Measurements from ENCODE around the gene RPE65. TPM values are rescaled to one million over a fixed set of nuclear protein-coding genes. Genes with fewer than 3 reads are reported as not detected.
A peak's percentile ranks its signal among the peaks of the same experiment; 100 is the strongest.
"Not testable (repeated sequence)": the region's sequence is repeated elsewhere in the genome, so short reads cannot be mapped to it uniquely, and the experiment has no call there.

Gene RPE65
- polyA plus RNA-seq (2013, experiment 1 of 2), result 0.15 TPM
- polyA plus RNA-seq (2013, experiment 2 of 2), result not detected

GRCh38 chr1:68449901-68450300 lies at the start of gene RPE65:
RPE65 (minus strand) TSS chr1:68449954; CDS start chr1:68449905, 49 bp downstream.
- Histone ChIP-seq H3K27ac (ENCODE audit: low read depth, low read length, severe bottlenecking) (no peak within 1 kb of the TSS), H3K36me3 (ENCODE audit: control insufficient read depth, insufficient read depth, low read length) (no peaks in the 10 kb centered on the region), H3K4me1 (ENCODE audit: control insufficient read depth, insufficient read depth, low read length, poor library complexity, severe bottlenecking) (no peaks in the 10 kb centered on the region), H3K9me3 (ENCODE audit: control insufficient read depth, low read length) (no peaks in the 10 kb centered on the region), H3K4me3 (ENCODE audit: extremely low read depth, insufficient read depth, low read length, poor library complexity, severe bottlenecking) (no peak within 1 kb of the TSS)
- WGBS, 2 experiments (ENCODE audit: insufficient coverage in 2 of 2), result no CpG with 5 or more reads among the region's 1 CpG

- H3K9me3 ChIP-seq (ENCODE audit: control insufficient read depth, low read length), result no peaks in the 10 kb centered on the region
- no peaks in the 10 kb centered on the region for H3K4me1 ChIP-seq (ENCODE audit: control insufficient read depth, insufficient read depth, low read length, poor library complexity, severe bottlenecking)
- H3K36me3 ChIP-seq (ENCODE audit: control insufficient read depth, insufficient read depth, low read length), result peaks cover 9% of the 10 kb centered on the region
- H3K27ac ChIP-seq (ENCODE audit: low read depth, low read length, severe bottlenecking), result no peak overlapping the region
- 0 to 29% methylated on average over 2 of the region's 3 CpGs for WGBS, 2 experiments (ENCODE audit: insufficient coverage in 2 of 2)
- H3K4me3 ChIP-seq (ENCODE audit: extremely low read depth, insufficient read depth, low read length, poor library complexity, severe bottlenecking), result peak overlapping the region; percentile 82
Observed at GRCh38 chr1:68497358-68497698, 47.6 kb upstream of the RPE65 start.

GRCh38 chr1:68496680-68497357 lies 47.1 kb upstream of the RPE65 start, which contains the start of gene DEPDC1:
DEPDC1 (minus strand) TSS chr1:68497082; CDS start chr1:68496999, 83 bp downstream.
- 1% methylated on average over 56 of the region's 64 CpGs for WGBS, 2 experiments (ENCODE audit: insufficient coverage in 2 of 2)
- Histone ChIP-seq H3K27ac (ENCODE audit: low read depth, low read length, severe bottlenecking) (peak within 1 kb of the TSS; percentile 85), H3K4me3 (ENCODE audit: extremely low read depth, insufficient read depth, low read length, poor library complexity, severe bottlenecking) (peak within 1 kb of the TSS; percentile 82), H3K9me3 (ENCODE audit: control insufficient read depth, low read length) (no peaks in the 10 kb centered on the region), H3K4me1 (ENCODE audit: control insufficient read depth, insufficient read depth, low read length, poor library complexity, severe bottlenecking) (no peaks in the 10 kb centered on the region), H3K36me3 (ENCODE audit: control insufficient read depth, insufficient read depth, low read length) (peaks cover 14% of the 10 kb centered on the region)

- 1 to 2% methylated on average over 14 to 17 of the region's 21 CpGs for WGBS, 2 experiments (ENCODE audit: insufficient coverage in 2 of 2)
- H3K4me1 ChIP-seq (ENCODE audit: control insufficient read depth, insufficient read depth, low read length, poor library complexity, severe bottlenecking), result no peaks in the 10 kb centered on the region
Observed at GRCh38 chr1:68495968-68496679, 46.4 kb upstream of the RPE65 start.

DNA sequence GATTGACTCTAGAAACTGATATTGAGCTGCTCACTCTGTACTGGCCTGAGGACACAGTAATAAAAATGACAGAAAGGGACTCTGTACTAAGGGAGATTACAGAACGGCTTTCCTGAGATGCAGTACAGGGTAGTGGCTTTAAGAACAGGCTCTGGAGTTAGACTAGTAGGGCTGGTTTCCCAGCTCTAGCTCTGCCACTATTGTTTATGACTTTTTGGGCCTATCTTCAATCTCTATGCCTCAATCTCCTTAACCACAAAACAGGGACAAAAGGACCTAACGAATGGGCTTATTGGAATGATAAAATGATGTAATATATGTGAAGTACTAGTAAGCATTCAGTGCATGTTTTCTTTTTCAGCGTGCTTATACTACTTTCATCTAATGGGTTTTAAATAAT lies 45.8 kb upstream of the RPE65 start:
- Histone ChIP-seq H3K9me3 (ENCODE audit: control insufficient read depth, low read length) (peaks cover 5% of the 10 kb centered on the region), H3K4me1 (ENCODE audit: control insufficient read depth, insufficient read depth, low read length, poor library complexity, severe bottlenecking) (no peaks in the 10 kb centered on the region), H3K4me3 (ENCODE audit: extremely low read depth, insufficient read depth, low read length, poor library complexity, severe bottlenecking) (peak overlapping the region; percentile 82), H3K36me3 (ENCODE audit: control insufficient read depth, insufficient read depth, low read length) (peaks cover 24% of the 10 kb centered on the region), H3K27ac (ENCODE audit: low read depth, low read length, severe bottlenecking) (no peak overlapping the region)
- WGBS, 2 experiments (ENCODE audit: insufficient coverage in 2 of 2), result 86 to 100% methylated on average over 1 of the region's 3 CpGs

More at GRCh38 chr1:68495968-68496679, 46.4 kb upstream of the RPE65 start:
- Histone ChIP-seq H3K27ac (ENCODE audit: low read depth, low read length, severe bottlenecking) (peak overlapping the region; percentile 85), H3K9me3 (ENCODE audit: control insufficient read depth, low read length) (no peaks in the 10 kb centered on the region), H3K4me3 (ENCODE audit: extremely low read depth, insufficient read depth, low read length, poor library complexity, severe bottlenecking) (peak overlapping the region; percentile 82), H3K36me3 (ENCODE audit: control insufficient read depth, insufficient read depth, low read length) (peaks cover 19% of the 10 kb centered on the region)

GRCh38 chr1:68493193-68493592 lies 43.4 kb upstream of the RPE65 start:
- 83 to 92% methylated on average over 1 to 2 of the region's 2 CpGs for WGBS, 2 experiments (ENCODE audit: insufficient coverage in 2 of 2)
- H3K9me3 ChIP-seq (ENCODE audit: control insufficient read depth, low read length), result peaks cover 8% of the 10 kb centered on the region
- H3K4me3 ChIP-seq (ENCODE audit: extremely low read depth, insufficient read depth, low read length, poor library complexity, severe bottlenecking), result no peak overlapping the region
- H3K27ac ChIP-seq (ENCODE audit: low read depth, low read length, severe bottlenecking), result no peak overlapping the region
- no peaks in the 10 kb centered on the region for H3K4me1 ChIP-seq (ENCODE audit: control insufficient read depth, insufficient read depth, low read length, poor library complexity, severe bottlenecking)
- peaks cover 31% of the 10 kb centered on the region for H3K36me3 ChIP-seq (ENCODE audit: control insufficient read depth, insufficient read depth, low read length)

GRCh38 chr1:68492255-68492654 lies 42.5 kb upstream of the RPE65 start:
- H3K27ac ChIP-seq (ENCODE audit: low read depth, low read length, severe bottlenecking); H3K4me3 ChIP-seq (ENCODE audit: extremely low read depth, insufficient read depth, low read length, poor library complexity, severe bottlenecking); H3K4me1 ChIP-seq (ENCODE audit: control insufficient read depth, insufficient read depth, low read length, poor library complexity, severe bottlenecking); H3K9me3 ChIP-seq (ENCODE audit: control insufficient read depth, low read length): not testable (repeated sequence)
- peaks cover 31% of the 10 kb centered on the region for H3K36me3 ChIP-seq (ENCODE audit: control insufficient read depth, insufficient read depth, low read length)
- 96 to 97% methylated on average over 4 to 6 of the region's 6 CpGs for WGBS, 2 experiments (ENCODE audit: insufficient coverage in 2 of 2)

GRCh38 chr1:68490046-68490651 lies 40.4 kb upstream of the RPE65 start:
- peaks cover 39% of the 10 kb centered on the region for H3K36me3 ChIP-seq (ENCODE audit: control insufficient read depth, insufficient read depth, low read length)
- H3K27ac ChIP-seq (ENCODE audit: low read depth, low read length, severe bottlenecking), result no peak overlapping the region
- 100% methylated on average over 1 of the region's 2 CpGs; no CpG with 5 or more reads in 1 of the 2 experiments for WGBS, 2 experiments (ENCODE audit: insufficient coverage in 2 of 2)
- H3K9me3 ChIP-seq (ENCODE audit: control insufficient read depth, low read length), result peaks cover 8% of the 10 kb centered on the region
- no peaks in the 10 kb centered on the region for H3K4me1 ChIP-seq (ENCODE audit: control insufficient read depth, insufficient read depth, low read length, poor library complexity, severe bottlenecking)
- no peak overlapping the region for H3K4me3 ChIP-seq (ENCODE audit: extremely low read depth, insufficient read depth, low read length, poor library complexity, severe bottlenecking)

DNA sequence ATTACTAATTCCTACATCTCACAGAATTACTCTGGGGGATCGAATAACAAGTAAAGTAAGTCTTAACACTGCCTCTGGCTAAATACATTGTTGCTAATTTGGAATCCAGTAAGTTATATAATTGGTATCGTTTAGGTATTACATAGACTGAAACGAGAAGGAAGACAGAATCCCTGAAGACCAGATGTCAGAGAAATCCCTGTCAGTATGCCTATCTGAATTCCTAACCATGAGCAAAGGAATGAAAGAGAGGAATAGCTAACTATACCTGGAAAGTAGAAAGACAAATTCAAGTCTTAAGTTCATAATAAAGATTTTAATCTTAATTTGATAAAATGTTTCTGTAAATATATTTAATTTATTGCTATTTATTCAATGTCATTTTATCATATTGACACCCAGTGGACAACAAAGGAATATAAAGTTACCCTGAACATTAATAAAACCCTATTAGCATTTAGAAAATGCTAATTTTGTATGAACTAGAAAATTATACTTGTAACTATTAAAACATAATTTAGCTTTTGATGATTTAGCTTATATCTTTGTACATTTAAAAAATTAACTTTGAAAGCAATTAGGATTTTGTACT lies 35.8 kb upstream of the RPE65 start:
- H3K4me1 ChIP-seq (ENCODE audit: control insufficient read depth, insufficient read depth, low read length, poor library complexity, severe bottlenecking), result no peaks in the 10 kb centered on the region
- no peak overlapping the region for H3K4me3 ChIP-seq (ENCODE audit: extremely low read depth, insufficient read depth, low read length, poor library complexity, severe bottlenecking)
- H3K36me3 ChIP-seq (ENCODE audit: control insufficient read depth, insufficient read depth, low read length), result peaks cover 40% of the 10 kb centered on the region
- H3K9me3 ChIP-seq (ENCODE audit: control insufficient read depth, low read length), result peaks cover 3% of the 10 kb centered on the region
- WGBS, 2 experiments (ENCODE audit: insufficient coverage in 2 of 2), result 90 to 100% methylated on average over 1 to 2 of the region's 3 CpGs
- no peak overlapping the region for H3K27ac ChIP-seq (ENCODE audit: low read depth, low read length, severe bottlenecking)

GRCh38 chr1:68484618-68485017 lies 34.9 kb upstream of the RPE65 start:
- WGBS, 2 experiments (ENCODE audit: insufficient coverage in 2 of 2), result 100% methylated on average over 1 of the region's 1 CpG; no CpG with 5 or more reads in 1 of the 2 experiments
- H3K4me3 ChIP-seq (ENCODE audit: extremely low read depth, insufficient read depth, low read length, poor library complexity, severe bottlenecking), result no peak overlapping the region
- H3K9me3 ChIP-seq (ENCODE audit: control insufficient read depth, low read length), result no peaks in the 10 kb centered on the region
- H3K4me1 ChIP-seq (ENCODE audit: control insufficient read depth, insufficient read depth, low read length, poor library complexity, severe bottlenecking), result no peaks in the 10 kb centered on the region
- no peak overlapping the region for H3K27ac ChIP-seq (ENCODE audit: low read depth, low read length, severe bottlenecking)
- H3K36me3 ChIP-seq (ENCODE audit: control insufficient read depth, insufficient read depth, low read length), result peaks cover 41% of the 10 kb centered on the region
